Upper lobe of right lung (tissue), 1 donor: ENCODE measurements around the gene PM20D2. TPM values are rescaled to one million over a fixed set of nuclear protein-coding genes. Genes with fewer than 3 reads are reported as not detected.

Experiments
- ATAC-seq: fragments of 200-7000 bp; cut with Tn5 transposase; one replicate; pipeline ENCODE4 v1.9.1; 2020; ENCODE audit warnings: mild to moderate bottlenecking, moderate library complexity
- DNase-seq: peaks from one replicate; pipeline ENCODE4 v3.0.0-alpha.2; 2020
- H3K27ac ChIP-seq: fragments of 200-600 bp; one replicate; pipeline ENCODE4 v1.8.0; 2022
- H3K27me3 ChIP-seq: fragments of 200-600 bp; one replicate; pipeline ENCODE4 v1.8.0; 2022; ENCODE audit warnings: mild to moderate bottlenecking
- H3K36me3 ChIP-seq: fragments of 200-600 bp; one replicate; pipeline ENCODE4 v1.8.0; 2022
- H3K4me1 ChIP-seq: fragments of 200-600 bp; one replicate; pipeline ENCODE4 v1.8.0; 2022
- H3K4me3 ChIP-seq: fragments of 200-600 bp; one replicate; pipeline ENCODE4 v1.8.0; 2022; ENCODE audit warnings: mild to moderate bottlenecking
- H3K9me3 ChIP-seq: fragments of 200-600 bp; one replicate; pipeline ENCODE4 v1.8.0; 2022
- intact Hi-C: fragments of 100-400 bp; cut with DNase I; formaldehyde crosslinking; loops from one replicate; pipeline ENCODE4 v1.11.0; 2022
- total RNA-seq: library from RNA; stranded (reverse); fragmentation: NEBNext Ultra II Directional; extraction: Animal tissue kit (Norgen Biotek cat#: 25700); gene quantifications from one replicate; pipeline ENCODE4 v1.2.1, GENCODE V29; 2021
- TF ChIP-seq, protein P1 (sequence below): fragments of 200-600 bp; IDR thresholded peaks from one replicate; pipeline ENCODE4 v1.8.0; 2022; ENCODE audit warnings: antibody characterized with exemption
- donor health status: DM: no; HTN: yes; CAD: no; lungs with severe emphysema.

PM20D2 gene
- total RNA-seq, 1 donor from 2014 or later, result 7.1 TPM

GRCh38 chr6:89162047-89162371 lies 16.2 kb downstream of the PM20D2 start:
- no peaks in the 10 kb centered on the region for H3K4me1 ChIP-seq
- DNase-seq (no peak), ATAC-seq (no peak)
- H3K27ac ChIP-seq, result no peak overlapping the region
- TF ChIP-seq, protein P1, sequence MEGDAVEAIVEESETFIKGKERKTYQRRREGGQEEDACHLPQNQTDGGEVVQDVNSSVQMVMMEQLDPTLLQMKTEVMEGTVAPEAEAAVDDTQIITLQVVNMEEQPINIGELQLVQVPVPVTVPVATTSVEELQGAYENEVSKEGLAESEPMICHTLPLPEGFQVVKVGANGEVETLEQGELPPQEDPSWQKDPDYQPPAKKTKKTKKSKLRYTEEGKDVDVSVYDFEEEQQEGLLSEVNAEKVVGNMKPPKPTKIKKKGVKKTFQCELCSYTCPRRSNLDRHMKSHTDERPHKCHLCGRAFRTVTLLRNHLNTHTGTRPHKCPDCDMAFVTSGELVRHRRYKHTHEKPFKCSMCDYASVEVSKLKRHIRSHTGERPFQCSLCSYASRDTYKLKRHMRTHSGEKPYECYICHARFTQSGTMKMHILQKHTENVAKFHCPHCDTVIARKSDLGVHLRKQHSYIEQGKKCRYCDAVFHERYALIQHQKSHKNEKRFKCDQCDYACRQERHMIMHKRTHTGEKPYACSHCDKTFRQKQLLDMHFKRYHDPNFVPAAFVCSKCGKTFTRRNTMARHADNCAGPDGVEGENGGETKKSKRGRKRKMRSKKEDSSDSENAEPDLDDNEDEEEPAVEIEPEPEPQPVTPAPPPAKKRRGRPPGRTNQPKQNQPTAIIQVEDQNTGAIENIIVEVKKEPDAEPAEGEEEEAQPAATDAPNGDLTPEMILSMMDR, result no peak
- intact Hi-C loops, result no loop called here
- no peaks in the 10 kb centered on the region for H3K27me3 ChIP-seq
- H3K4me3 ChIP-seq, result no peak overlapping the region
- no peaks in the 10 kb centered on the region for H3K9me3 ChIP-seq
- H3K36me3 ChIP-seq, result peaks cover 30% of the 10 kb centered on the region

- no peaks in the 10 kb centered on the region for H3K27me3 ChIP-seq
- no peak overlapping the region for H3K27ac ChIP-seq
- H3K4me1 ChIP-seq, result no peaks in the 10 kb centered on the region
- intact Hi-C loops, result no loop called here
- H3K9me3 ChIP-seq, result no peaks in the 10 kb centered on the region
- H3K36me3 ChIP-seq, result no peaks in the 10 kb centered on the region
- DNase-seq, result no peak
- TF ChIP-seq, protein P1, result no peak
- H3K4me3 ChIP-seq, result no peak overlapping the region
- no peak for ATAC-seq
These were observed 26.3 kb downstream of the PM20D2 start for GRCh38 chr6:89172131-89172530.

DNA sequence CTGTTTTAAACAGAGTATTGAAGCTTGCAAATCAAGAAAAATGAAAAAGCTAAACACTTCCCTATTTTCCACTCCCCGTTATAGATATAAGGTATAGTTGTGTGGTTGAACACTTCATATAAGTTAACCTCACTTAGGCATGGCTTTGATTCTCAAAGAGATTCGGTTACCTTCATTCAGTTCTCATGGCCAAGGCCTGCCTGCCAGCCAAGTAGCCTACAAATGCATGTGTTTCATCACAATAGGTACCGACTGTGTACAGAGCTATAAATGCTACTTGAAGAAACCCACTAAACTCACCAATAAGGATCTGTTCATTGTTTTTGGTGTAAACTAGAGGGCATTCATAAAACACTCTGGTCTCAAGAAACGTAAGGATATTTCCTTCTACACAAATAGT lies 27.8 kb downstream of the PM20D2 start:
- H3K27ac ChIP-seq, result no peak overlapping the region
- TF ChIP-seq, protein P1, result no peak
- H3K4me1 ChIP-seq, result no peaks in the 10 kb centered on the region
- H3K36me3 ChIP-seq, result no peaks in the 10 kb centered on the region
- no peak for ATAC-seq
- H3K4me3 ChIP-seq, result no peak overlapping the region
- H3K27me3 ChIP-seq, result no peaks in the 10 kb centered on the region
- DNase-seq, result no peak
- intact Hi-C loops, result no loop called here
- H3K9me3 ChIP-seq, result no peaks in the 10 kb centered on the region

DNA sequence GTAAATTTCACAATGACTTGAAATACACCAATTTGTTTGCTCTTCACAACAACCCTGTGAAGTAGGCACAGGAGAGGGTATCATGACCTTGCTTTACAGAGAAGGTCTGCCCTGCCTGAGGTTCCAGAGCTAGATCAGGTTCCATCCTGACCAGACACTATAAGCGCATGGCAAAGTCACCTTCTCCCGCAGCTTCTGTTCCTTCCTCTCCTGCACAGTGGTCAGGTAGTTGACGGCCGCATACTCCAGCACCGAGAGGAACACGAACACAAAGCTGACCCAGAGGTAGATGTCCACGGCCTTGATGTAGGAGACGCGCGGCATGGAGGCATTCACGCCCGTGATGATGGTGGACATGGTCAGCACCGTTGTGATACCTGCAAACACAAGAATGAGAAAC lies 34.3 kb downstream of the PM20D2 start:
- intact Hi-C loops, result no loop called here
- ATAC-seq (peak; percentile 24), DNase-seq (no peak)

DNA sequence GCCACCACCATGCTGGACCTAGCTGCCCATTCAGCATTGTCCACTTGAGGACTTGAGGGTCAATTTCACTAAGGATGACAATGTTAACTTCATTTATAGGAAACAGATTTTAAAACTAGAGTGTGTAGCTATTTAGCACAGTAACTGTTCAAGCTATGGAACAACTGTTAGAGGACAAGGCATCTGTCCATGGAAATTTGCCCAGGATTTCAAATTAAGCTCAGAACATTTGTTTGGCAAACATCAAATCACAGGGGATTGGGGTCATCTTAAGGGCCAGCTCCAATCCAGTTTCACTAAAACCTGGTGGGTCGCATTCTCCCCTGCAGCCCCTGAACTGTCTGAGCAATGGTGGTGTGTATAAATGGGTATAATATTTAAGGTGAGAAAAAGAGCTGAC lies 35.1 kb downstream of the PM20D2 start:
- ATAC-seq (no peak), DNase-seq (no peak)
- H3K27ac ChIP-seq, result no peak overlapping the region
- TF ChIP-seq, protein P1, result no peak
- H3K4me3 ChIP-seq, result no peak overlapping the region
- no peaks in the 10 kb centered on the region for H3K27me3 ChIP-seq
- H3K9me3 ChIP-seq, result no peaks in the 10 kb centered on the region
- intact Hi-C loops, result no loop called here
- no peaks in the 10 kb centered on the region for H3K4me1 ChIP-seq
- H3K36me3 ChIP-seq, result no peaks in the 10 kb centered on the region

More for the DNA sequence above, 34.3 kb downstream of the PM20D2 start:
- TF ChIP-seq, protein P1, result no peak
- H3K27me3 ChIP-seq, result no peaks in the 10 kb centered on the region
- no peaks in the 10 kb centered on the region for H3K36me3 ChIP-seq
- no peak overlapping the region for H3K27ac ChIP-seq
- no peaks in the 10 kb centered on the region for H3K4me1 ChIP-seq
- H3K9me3 ChIP-seq, result no peaks in the 10 kb centered on the region
- no peak overlapping the region for H3K4me3 ChIP-seq

DNA sequence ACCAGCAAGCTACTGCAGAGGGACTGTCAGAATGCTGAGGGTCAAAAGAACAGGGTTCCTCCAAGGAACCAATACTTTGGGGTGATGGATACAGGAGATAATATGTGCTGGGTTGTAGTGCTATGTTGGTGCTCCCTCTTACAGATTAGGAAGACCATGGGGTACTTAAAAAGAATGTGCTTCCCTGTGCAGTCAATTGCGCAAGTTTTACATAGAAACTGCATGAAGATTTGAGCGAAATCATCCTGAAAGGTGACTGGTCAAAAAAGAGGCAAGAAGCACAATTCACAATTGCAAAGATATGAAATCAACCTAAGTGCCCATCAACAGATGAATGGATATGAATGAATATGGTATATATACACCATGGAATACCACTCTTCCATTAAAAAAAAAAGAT lies 37.4 kb downstream of the PM20D2 start:
- Histone ChIP-seq H3K27me3 (no peaks in the 10 kb centered on the region), H3K4me1 (no peaks in the 10 kb centered on the region), H3K36me3 (no peaks in the 10 kb centered on the region), H3K9me3 (no peaks in the 10 kb centered on the region), H3K4me3 (no peak overlapping the region), H3K27ac (no peak overlapping the region)
- TF ChIP-seq, protein P1, result no peak
- ATAC-seq (no peak), DNase-seq (no peak)
- intact Hi-C loops, result no loop called here
